Stomach (tissue), 9 donors: Measurements from ENCODE around the gene BABAM2. TPM values are rescaled to one million over a fixed set of nuclear protein-coding genes. Genes with fewer than 3 reads are reported as not detected.

Experiments used
- DNase-seq, 2 donors: peaks; one replicate each; pipeline versions ENCODE4 v3.0.0 to v3.0.0-alpha.2; 2013 to 2019
- H3K27ac ChIP-seq, 5 donors: fragments of 200-600 bp in 4 of 5; sonication (generic) in 4 of 5; one replicate each; pipeline ENCODE4 v1.5.1; 2013 to 2019; ENCODE audit warnings: mild to moderate bottlenecking in 1 of 5, moderate library complexity in 1 of 5
- H3K27me3 ChIP-seq, 3 donors: fragments of 200-600 bp; sonication (generic); one replicate each; pipeline ENCODE4 v1.5.1; 2017 to 2019; ENCODE audit warnings: mixed run types in 1 of 3
- H3K36me3 ChIP-seq, 4 donors: fragments of 200-600 bp; sonication (generic); 1 replicate in 3 of 4; 2 replicates in 1 of 4; pipeline ENCODE4 v1.5.1; 2016 to 2019
- H3K4me1 ChIP-seq, 4 donors: fragments of 200-600 bp; sonication (generic); one replicate each; pipeline ENCODE4 v1.5.1; 2016 to 2019
- H3K4me3 ChIP-seq, 4 donors: fragments of 200-600 bp; sonication (generic) in 3 of 4; one replicate each; pipeline ENCODE4 v1.5.1; 2016 to 2019; ENCODE audit warnings: mild to moderate bottlenecking in 1 of 4
- H3K9me3 ChIP-seq, 4 donors: fragments of 200-600 bp; sonication (generic); one replicate each; pipeline ENCODE4 v1.5.1; 2016 to 2019
- EP300 ChIP-seq: sonication (generic); formaldehyde crosslinking; IDR thresholded peaks from one replicate; pipeline ENCODE4 v1.6.1; 2017; ENCODE audit warnings: antibody characterized with exemption
- POLR2A ChIP-seq, 4 donors: fragments of 450-650 bp; IDR thresholded peaks; one replicate each; pipeline ENCODE4 v1.6.1; 2016; ENCODE audit warnings: antibody characterized with exemption in 4 of 4, control low read depth in 2 of 4, mild to moderate bottlenecking in 1 of 4, moderate library complexity in 1 of 4
- POLR2AphosphoS5 ChIP-seq, 3 donors: sonication (generic); formaldehyde crosslinking; IDR thresholded peaks; one replicate each; pipeline ENCODE4 v1.6.1; 2016; ENCODE audit warnings: antibody characterized with exemption in 3 of 3
- WGBS, 5 donors: extraction: QIAGEN DNeasy Blood & Tissue Kit in 3 of 5; methylation state at CpG; one replicate each; pipeline versions ENCODE4 v1.1.5 to v1.1.7; 2013 to 2018; 5-methylcytosine and 5-hydroxymethylcytosine counted together
- intact Hi-C: fragments of 100-400 bp; cut with DNase I; formaldehyde crosslinking; loops from one replicate; pipeline ENCODE4 v1.15.1; 2023; ENCODE audit warnings: low total_unique reads
- polyA plus RNA-seq, 3 donors: library from polyadenylated mRNA; stranded (reverse); fragments of 200-250 nt; gene quantifications; one replicate each; pipeline ENCODE4 v1.2.3, GENCODE V29; 2013
- total RNA-seq, 5 donors: library from RNA; depleted of rRNA; stranded (reverse); fragments of >200 nt; gene quantifications; one replicate each; pipeline versions ENCODE4 v1.1.0 to v1.2.3, GENCODE V29; 2014 to 2016
- TF ChIP-seq, protein P1 (sequence below), 7 experiments: fragments of 450-650 bp in 4 of 7; fragments of 200-600 bp in 3 of 7; sonication (generic) in 3 of 7; IDR thresholded peaks; one replicate each; pipeline ENCODE4 v1.5.1; 2016 to 2019; ENCODE audit warnings: antibody characterized with exemption in 7 of 7, control low read depth in 2 of 7, mild to moderate bottlenecking in 1 of 7
- donor health status: healthy with polysubstance abuse.
- donor health status: Bipolar disorder and iron deficiency.
- donor health status: healthy.

Gene BABAM2
- total and polyA plus RNA-seq, 8 donors: 14.2 to 41.4 (median 22.8) TPM

DNA sequence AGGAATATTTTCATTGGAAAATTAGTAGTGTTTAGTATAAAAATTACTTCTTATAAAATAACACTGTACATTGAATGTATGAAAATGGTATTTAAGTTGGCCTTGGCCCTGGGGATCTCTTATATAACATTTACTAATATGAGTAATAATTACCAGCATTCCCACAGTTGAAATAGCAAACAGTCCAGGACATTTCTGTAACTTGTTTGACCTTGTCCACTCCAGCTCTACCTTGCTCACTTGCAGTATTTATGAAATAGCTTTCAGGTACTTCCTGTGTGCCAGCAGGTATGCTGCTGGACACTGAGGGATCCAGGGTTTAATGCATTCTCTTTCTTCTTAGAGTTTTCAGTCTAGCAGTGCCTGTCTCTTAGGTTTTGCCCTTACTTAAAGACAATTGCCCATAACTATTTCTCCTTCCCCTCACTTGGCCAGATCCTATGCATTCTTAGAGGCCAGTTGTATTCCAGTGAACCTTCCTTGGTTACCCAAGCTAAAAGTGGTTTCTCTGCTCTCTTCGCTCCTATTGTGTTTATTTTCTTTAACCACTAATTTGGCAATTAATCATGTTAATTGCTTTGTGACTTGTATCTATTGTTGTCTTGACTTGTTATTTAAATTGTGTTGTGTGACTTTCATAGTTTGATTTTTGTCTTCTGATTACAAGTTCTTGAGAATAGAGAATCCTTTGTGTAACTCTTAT is 25.9 kb downstream of the BABAM2 start:
- DNase-seq: peak in 1 of 2 donors; percentile 46
- intact Hi-C loops: no loop called here
- H3K4me3 ChIP-seq: no peak overlapping the region
- H3K27me3 ChIP-seq: no peaks in the 10 kb centered on the region
- peak overlapping the region; percentile 28 to 71 (median 65) for H3K27ac ChIP-seq
- TF ChIP-seq, protein P1, sequence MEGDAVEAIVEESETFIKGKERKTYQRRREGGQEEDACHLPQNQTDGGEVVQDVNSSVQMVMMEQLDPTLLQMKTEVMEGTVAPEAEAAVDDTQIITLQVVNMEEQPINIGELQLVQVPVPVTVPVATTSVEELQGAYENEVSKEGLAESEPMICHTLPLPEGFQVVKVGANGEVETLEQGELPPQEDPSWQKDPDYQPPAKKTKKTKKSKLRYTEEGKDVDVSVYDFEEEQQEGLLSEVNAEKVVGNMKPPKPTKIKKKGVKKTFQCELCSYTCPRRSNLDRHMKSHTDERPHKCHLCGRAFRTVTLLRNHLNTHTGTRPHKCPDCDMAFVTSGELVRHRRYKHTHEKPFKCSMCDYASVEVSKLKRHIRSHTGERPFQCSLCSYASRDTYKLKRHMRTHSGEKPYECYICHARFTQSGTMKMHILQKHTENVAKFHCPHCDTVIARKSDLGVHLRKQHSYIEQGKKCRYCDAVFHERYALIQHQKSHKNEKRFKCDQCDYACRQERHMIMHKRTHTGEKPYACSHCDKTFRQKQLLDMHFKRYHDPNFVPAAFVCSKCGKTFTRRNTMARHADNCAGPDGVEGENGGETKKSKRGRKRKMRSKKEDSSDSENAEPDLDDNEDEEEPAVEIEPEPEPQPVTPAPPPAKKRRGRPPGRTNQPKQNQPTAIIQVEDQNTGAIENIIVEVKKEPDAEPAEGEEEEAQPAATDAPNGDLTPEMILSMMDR (IDR thresholded peaks at IDR 0.05): no peak
- TF ChIP-seq POLR2AphosphoS5 (IDR thresholded peaks at IDR 0.05): peak in 1 of 3 donors; percentile 34
- no peaks in the 10 kb centered on the region for H3K36me3 ChIP-seq
- WGBS, 5 donors: 35 to 71% (median 43%) methylated on average over 1 of the region's 1 CpG
- H3K4me1 ChIP-seq: peaks cover 18 to 50% (median 34%) of the 10 kb centered on the region in 4 donors
- no peaks in the 10 kb centered on the region for H3K9me3 ChIP-seq

- Histone ChIP-seq H3K4me1 (peaks cover 10 to 57% (median 35%) of the 10 kb centered on the region in 4 donors), H3K36me3 (no peaks in the 10 kb centered on the region), H3K27ac (peak overlapping the region in 4 of 5 donors; percentile 54 to 77 (median 72)), H3K4me3 (no peak overlapping the region), H3K9me3 (no peaks in the 10 kb centered on the region), H3K27me3 (no peaks in the 10 kb centered on the region)
- TF ChIP-seq, protein P1 (IDR thresholded peaks at IDR 0.05): no peak
- TF ChIP-seq POLR2AphosphoS5 (IDR thresholded peaks at IDR 0.05) (peak; percentile 28 to 76 (median 49)), POLR2A (IDR thresholded peaks at IDR 0.05) (no peak)
- 23 to 56% (median 28%) methylated on average over 4 of the region's 4 CpGs for WGBS, 5 donors
- intact Hi-C loops: no loop called here
- DNase-seq: peak in 1 of 2 donors; percentile 80
Observed at GRCh38 chr2:27920148-27920885, 29.8 kb downstream of the BABAM2 start.

GRCh38 chr2:27921424-27921823 is 30.9 kb downstream of the BABAM2 start:
- intact Hi-C loops: no loop called here
- WGBS, 5 donors: 95 to 98% (median 96%) methylated on average over 2 of the region's 2 CpGs
- H3K9me3 ChIP-seq: no peaks in the 10 kb centered on the region
- H3K4me1 ChIP-seq: peaks cover 2 to 56% (median 29%) of the 10 kb centered on the region in 4 donors
- TF ChIP-seq POLR2AphosphoS5 (IDR thresholded peaks at IDR 0.05) (no peak), EP300 (no peak), POLR2A (IDR thresholded peaks at IDR 0.05) (no peak)
- TF ChIP-seq, protein P1 (IDR thresholded peaks at IDR 0.05): no peak
- H3K4me3 ChIP-seq: no peak overlapping the region
- no peaks in the 10 kb centered on the region for H3K36me3 ChIP-seq
- H3K27ac ChIP-seq: peak overlapping the region in 4 of 5 donors; percentile 32 to 77 (median 54)
- no peak for DNase-seq
- H3K27me3 ChIP-seq: no peaks in the 10 kb centered on the region

DNA sequence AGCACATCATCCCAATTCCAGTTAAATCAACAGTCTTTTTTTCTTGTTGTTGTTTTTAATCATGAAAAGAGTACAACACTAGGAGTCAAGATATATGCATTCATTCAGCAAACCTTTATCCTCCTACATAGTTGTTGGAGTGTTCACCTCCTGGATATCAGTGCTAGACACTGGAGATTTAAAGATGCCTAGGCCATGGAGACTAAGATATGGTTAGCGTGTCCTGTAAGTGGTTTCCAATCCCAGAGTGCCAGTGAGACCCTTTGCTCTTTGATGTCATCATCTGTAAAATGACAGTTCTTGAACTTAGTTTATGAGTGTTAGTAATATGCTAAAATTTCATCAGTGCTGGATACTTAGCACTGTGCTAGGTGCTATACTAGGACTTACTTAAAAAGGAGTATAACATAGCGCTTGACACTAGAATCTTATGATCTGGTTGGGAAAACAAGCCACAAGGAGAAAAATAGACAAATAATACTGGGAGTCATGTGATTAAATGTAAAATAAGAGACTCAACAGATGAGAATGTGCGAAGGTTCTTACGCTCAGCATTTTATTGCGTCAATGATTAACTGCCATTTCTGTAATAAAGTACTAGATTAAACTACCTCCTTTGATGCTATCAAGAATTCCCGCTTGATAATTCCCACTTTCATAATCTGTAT is 31.5 kb downstream of the BABAM2 start:
- Histone ChIP-seq H3K27ac (peak overlapping the region in 4 of 5 donors; percentile 32 to 77 (median 54)), H3K4me1 (peaks cover 0 to 56% (median 25%) of the 10 kb centered on the region in 4 donors), H3K9me3 (no peaks in the 10 kb centered on the region), H3K4me3 (no peak overlapping the region), H3K27me3 (no peaks in the 10 kb centered on the region), H3K36me3 (no peaks in the 10 kb centered on the region)
- DNase-seq: peak in 1 of 2 donors; percentile 26
- WGBS, 5 donors: 40 to 70% (median 61%) methylated on average over 6 of the region's 6 CpGs
- intact Hi-C loops: no loop called here
- TF ChIP-seq, protein P1 (IDR thresholded peaks at IDR 0.05): no peak
- TF ChIP-seq POLR2AphosphoS5 (IDR thresholded peaks at IDR 0.05): no peak
- TF ChIP-seq EP300: no peak
- no peak for TF ChIP-seq POLR2A (IDR thresholded peaks at IDR 0.05)
